ENCODE data around the gene TTC24. TPM values are rescaled to one million over a fixed set of nuclear protein-coding genes. Genes with fewer than 3 reads are reported as not detected.

TTC24 gene
- total and polyA plus RNA-seq, 10 of the 15 experiments (the other 5 are each of a cell fraction or from before 2014, with no cell fraction given) = 0.05 to 6.4 (median 2.9) TPM; not detected in 1

GRCh38 chr1:156532374-156532773 is 47.1 kb upstream of the TTC24 start:
- H3K36me3 ChIP-seq (ENCODE audit: control insufficient read depth in 2 of 2, insufficient read depth in 2 of 2, low read length in 1 of 2) = no peaks in the 10 kb centered on the region; a peak in 2 of 4 replicates
- H3K9me3 ChIP-seq (replicated peaks; ENCODE audit: control insufficient read depth, insufficient read depth, low read length) = no peaks in the 10 kb centered on the region
- H3K4me3 ChIP-seq = no peak overlapping the region
- no peak overlapping the region for H2AFZ ChIP-seq (ENCODE audit: control insufficient read depth, low read depth, low read length)
- in situ Hi-C loops (cut with MboI) = no loop called here
- WGBS (ENCODE audit: insufficient coverage, insufficient replicate concordance, low lambda C conversion rate, missing lambda C conversion rate) = 96% methylated on average over 4 of the region's 4 CpGs
- no peak for ATAC-seq
- CTCF ChIA-PET = interaction anchor here (0.7 to 1.4 kb wide), 5 partner anchors 11 to 94 kb away, joined by 3 to 5 read pairs (median 3); no protein-coding TSS in a partner anchor
- H3K4me2 ChIP-seq (ENCODE audit: control insufficient read depth, insufficient read depth) = no peak overlapping the region
- POLR2A ChIA-PET = interaction anchor here (0.7 to 0.8 kb wide), 2 partner anchors 9 to 15 kb away, joined by 3 to 4 read pairs; no protein-coding TSS in a partner anchor
- SMC1A ChIA-PET (ENCODE audit: uncharacterized antibody, unreplicated experiment) = interaction anchor here (1.1 kb wide), 1 partner anchor 59 kb away, joined by 3 read pairs; the partner anchor contains the start of gene NAXE
- no peak overlapping the region for H3K27ac ChIP-seq (ENCODE audit: control insufficient read depth, insufficient read depth)
- no TSS peak for BruUV-seq (replicated peaks)
- no peaks in the 10 kb centered on the region for H4K20me1 ChIP-seq (ENCODE audit: control insufficient read depth, insufficient read depth)
- no peaks in the 10 kb centered on the region for H3K79me2 ChIP-seq (ENCODE audit: control insufficient read depth, insufficient read depth, low read length)
- DNase-seq (ENCODE audit: low read depth, low spot score) = no peak
- H3K4me1 ChIP-seq (ENCODE audit: control insufficient read depth, insufficient read depth, low read length) = no peaks in the 10 kb centered on the region
- FAIRE-seq = no peak
- no peak overlapping the region for H3K9ac ChIP-seq (ENCODE audit: control insufficient read depth, insufficient read depth, low read length)
- no peaks in the 10 kb centered on the region for H3K27me3 ChIP-seq (replicated peaks in 1 of 2; ENCODE audit: control insufficient read depth in 2 of 2, insufficient read depth in 2 of 2, low read length in 1 of 2)
- intact Hi-C loops (cut with micrococcal nuclease; ENCODE audit: unreplicated experiment) = no loop called here
- RAD21 ChIA-PET (ENCODE audit: unreplicated experiment) = interaction anchor here (1.4 kb wide), 1 partner anchor 24 kb away, joined by 4 read pairs; no protein-coding TSS in a partner anchor
- TF ChIP-seq TAF1 (IDR thresholded peaks at IDR 0.05; ENCODE audit: borderline replicate concordance, low read depth, low read length) = no peak
- no peak for TF ChIP-seq SUZ12 (IDR thresholded peaks at IDR 0.05; ENCODE audit: unreplicated experiment)
- no peak for TF ChIP-seq PML (IDR thresholded peaks at IDR 0.05; ENCODE audit: low read length)
- TF ChIP-seq NFIC (IDR thresholded peaks at IDR 0.05; ENCODE audit: low read depth, low read length) = no peak
- TF ChIP-seq ELK1 (IDR thresholded peaks at IDR 0.05; ENCODE audit: low read depth, low read length) = no peak
- TF ChIP-seq POLR2AphosphoS5 (IDR thresholded peaks at IDR 0.05; ENCODE audit: low read length) = no peak
- TF ChIP-seq GABPA (IDR thresholded peaks at IDR 0.05; ENCODE audit: low read depth) = no peak
- TF ChIP-seq HDAC2 (IDR thresholded peaks at IDR 0.05) = no peak
- TF ChIP-seq HSF1 (IDR thresholded peaks at IDR 0.05; ENCODE audit: low read depth, low read length) = no peak
- TF ChIP-seq LARP7 (IDR thresholded peaks at IDR 0.05) = no peak
- no peak for TF ChIP-seq ASH2L (IDR thresholded peaks at IDR 0.05; ENCODE audit: borderline replicate concordance, low read depth)
- no peak for TF ChIP-seq CBFB (IDR thresholded peaks at IDR 0.05; ENCODE audit: low read depth)
- TF ChIP-seq SMAD5 (IDR thresholded peaks at IDR 0.05; ENCODE audit: low read depth) = no peak

All from GM12878 (cell line).